Measurements from ENCODE around the gene ZDHHC14.

ZDHHC14 gene

DNA sequence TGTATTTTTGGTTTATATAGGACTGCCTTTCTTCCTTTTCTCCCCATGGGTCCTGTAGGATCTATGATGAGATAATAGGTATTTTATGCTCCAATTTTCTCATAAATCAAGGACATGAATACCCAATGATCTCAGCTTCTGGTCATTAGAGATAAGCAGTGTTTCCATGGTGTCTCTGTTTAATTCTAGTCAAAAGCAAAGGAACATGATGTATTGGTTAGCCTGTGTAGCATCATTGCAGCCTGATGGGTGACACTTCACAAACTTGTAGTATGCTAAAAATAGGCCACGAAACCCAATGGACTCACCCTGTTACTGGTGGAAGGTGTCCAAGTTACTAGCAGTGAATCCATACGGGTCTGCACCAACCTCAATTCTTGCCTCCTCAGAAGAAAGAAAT, 325.9 kb downstream of the ZDHHC14 start:
- no peak overlapping the region for H3K4me3 ChIP-seq (ENCODE audit: low read depth, low read length)
- DNase-seq (ENCODE audit: low read depth) = no peak
- TF ChIP-seq POLR2A (IDR thresholded peaks at IDR 0.05; ENCODE audit: extremely low read depth, insufficient read length) = no peak
- TF ChIP-seq CTCF (IDR thresholded peaks at IDR 0.05; ENCODE audit: low read depth, low read length) = no peak
- TF ChIP-seq, protein P1, sequence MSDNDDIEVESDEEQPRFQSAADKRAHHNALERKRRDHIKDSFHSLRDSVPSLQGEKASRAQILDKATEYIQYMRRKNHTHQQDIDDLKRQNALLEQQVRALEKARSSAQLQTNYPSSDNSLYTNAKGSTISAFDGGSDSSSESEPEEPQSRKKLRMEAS (IDR thresholded peaks at IDR 0.05; ENCODE audit: low read depth, low read length) = no peak
- TF ChIP-seq MYC (IDR thresholded peaks at IDR 0.05; ENCODE audit: low read depth, low read length) = no peak

- TF ChIP-seq, protein P1 (IDR thresholded peaks at IDR 0.05; ENCODE audit: low read depth, low read length) = no peak
- TF ChIP-seq CTCF (IDR thresholded peaks at IDR 0.05; ENCODE audit: low read depth, low read length) (no peak), MYC (IDR thresholded peaks at IDR 0.05; ENCODE audit: low read depth, low read length) (no peak), POLR2A (IDR thresholded peaks at IDR 0.05; ENCODE audit: extremely low read depth, insufficient read length) (no peak)
- H3K4me3 ChIP-seq (ENCODE audit: low read depth, low read length) = no peak overlapping the region
- DNase-seq (ENCODE audit: low read depth) = no peak
These were observed 326.6 kb downstream of the ZDHHC14 start for GRCh38 chr6:157707576-157707975.

- DNase-seq (ENCODE audit: low read depth) = no peak
- TF ChIP-seq, protein P1 (IDR thresholded peaks at IDR 0.05; ENCODE audit: low read depth, low read length) = no peak
- TF ChIP-seq MYC (IDR thresholded peaks at IDR 0.05; ENCODE audit: low read depth, low read length) (no peak), CTCF (IDR thresholded peaks at IDR 0.05; ENCODE audit: low read depth, low read length) (no peak), POLR2A (IDR thresholded peaks at IDR 0.05; ENCODE audit: extremely low read depth, insufficient read length) (no peak)
- H3K4me3 ChIP-seq (ENCODE audit: low read depth, low read length) = no peak overlapping the region
These were observed 327.2 kb downstream of the ZDHHC14 start for GRCh38 chr6:157708239-157708638.

GRCh38 chr6:157708933-157709332, 327.9 kb downstream of the ZDHHC14 start:
- no peak for DNase-seq (ENCODE audit: low read depth)
- TF ChIP-seq, protein P1 (IDR thresholded peaks at IDR 0.05; ENCODE audit: low read depth, low read length) = no peak
- TF ChIP-seq MYC (IDR thresholded peaks at IDR 0.05; ENCODE audit: low read depth, low read length) (no peak), POLR2A (IDR thresholded peaks at IDR 0.05; ENCODE audit: extremely low read depth, insufficient read length) (no peak), CTCF (IDR thresholded peaks at IDR 0.05; ENCODE audit: low read depth, low read length) (no peak)
- H3K4me3 ChIP-seq (ENCODE audit: low read depth, low read length) = no peak overlapping the region

DNA sequence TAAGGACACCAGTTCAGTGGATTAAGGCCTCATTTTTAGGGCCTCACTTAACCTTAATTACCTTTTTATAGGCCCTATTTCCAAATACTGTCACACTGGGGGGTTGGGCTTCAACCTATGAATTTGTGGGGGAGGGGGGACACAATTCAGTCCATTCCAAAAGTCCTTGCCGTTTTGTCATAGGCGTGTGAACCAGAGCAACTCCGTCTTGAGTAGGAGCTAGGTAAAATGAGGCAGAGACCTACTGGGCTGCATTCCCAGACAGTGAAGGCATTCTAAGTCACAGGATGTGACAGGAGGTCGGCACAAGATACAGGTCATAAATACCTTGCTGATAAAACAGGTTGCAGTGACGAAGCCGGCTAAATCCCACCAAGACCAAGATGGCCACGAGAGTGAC, 328.6 kb downstream of the ZDHHC14 start:
- H3K4me3 ChIP-seq (ENCODE audit: low read depth, low read length) = no peak overlapping the region
- DNase-seq (ENCODE audit: low read depth) = no peak
- TF ChIP-seq POLR2A (IDR thresholded peaks at IDR 0.05; ENCODE audit: extremely low read depth, insufficient read length) (no peak), MYC (IDR thresholded peaks at IDR 0.05; ENCODE audit: low read depth, low read length) (no peak), CTCF (IDR thresholded peaks at IDR 0.05; ENCODE audit: low read depth, low read length) (no peak)
- TF ChIP-seq, protein P1 (IDR thresholded peaks at IDR 0.05; ENCODE audit: low read depth, low read length) = no peak

DNA sequence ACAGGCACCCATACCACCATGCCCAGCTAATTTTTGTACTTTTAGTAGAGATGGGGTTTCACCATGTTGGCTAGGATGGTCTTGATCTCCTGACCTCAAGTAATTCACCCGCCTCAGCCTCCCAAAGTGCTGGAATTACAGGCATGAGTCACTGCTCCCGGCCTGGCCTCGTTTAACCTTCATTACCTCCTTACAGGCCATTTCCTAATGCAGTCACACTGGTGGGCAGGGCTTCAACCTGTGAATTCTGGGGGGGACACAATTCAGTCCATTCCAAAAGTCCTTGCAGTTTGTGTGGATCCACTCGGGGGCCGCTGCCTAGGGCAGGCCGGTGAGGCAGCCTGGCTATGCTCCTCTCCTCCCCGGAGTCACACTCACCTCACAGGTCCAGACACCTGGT, 329.6 kb downstream of the ZDHHC14 start:
- TF ChIP-seq MYC (IDR thresholded peaks at IDR 0.05; ENCODE audit: low read depth, low read length) = no peak
- no peak for TF ChIP-seq CTCF (IDR thresholded peaks at IDR 0.05; ENCODE audit: low read depth, low read length)
- TF ChIP-seq POLR2A (IDR thresholded peaks at IDR 0.05; ENCODE audit: extremely low read depth, insufficient read length) = no peak
- TF ChIP-seq, protein P1 (IDR thresholded peaks at IDR 0.05; ENCODE audit: low read depth, low read length) = no peak
- DNase-seq (ENCODE audit: low read depth) = no peak
- H3K4me3 ChIP-seq (ENCODE audit: low read depth, low read length) = no peak overlapping the region

Data from NB4 (cell line).